Suppressor macrophage (primary cell): ENCODE data around the gene CYTH1.
"Not testable (repeated sequence)": the region's sequence is repeated elsewhere in the genome, so short reads cannot be mapped to it uniquely, and the experiment has no call there.

Experiments used
- DNase-seq, 4 experiments: peaks; one replicate each; pipeline ENCODE4 v3.0.0-alpha.2; 2020 to 2022

The CYTH1 gene

DNA sequence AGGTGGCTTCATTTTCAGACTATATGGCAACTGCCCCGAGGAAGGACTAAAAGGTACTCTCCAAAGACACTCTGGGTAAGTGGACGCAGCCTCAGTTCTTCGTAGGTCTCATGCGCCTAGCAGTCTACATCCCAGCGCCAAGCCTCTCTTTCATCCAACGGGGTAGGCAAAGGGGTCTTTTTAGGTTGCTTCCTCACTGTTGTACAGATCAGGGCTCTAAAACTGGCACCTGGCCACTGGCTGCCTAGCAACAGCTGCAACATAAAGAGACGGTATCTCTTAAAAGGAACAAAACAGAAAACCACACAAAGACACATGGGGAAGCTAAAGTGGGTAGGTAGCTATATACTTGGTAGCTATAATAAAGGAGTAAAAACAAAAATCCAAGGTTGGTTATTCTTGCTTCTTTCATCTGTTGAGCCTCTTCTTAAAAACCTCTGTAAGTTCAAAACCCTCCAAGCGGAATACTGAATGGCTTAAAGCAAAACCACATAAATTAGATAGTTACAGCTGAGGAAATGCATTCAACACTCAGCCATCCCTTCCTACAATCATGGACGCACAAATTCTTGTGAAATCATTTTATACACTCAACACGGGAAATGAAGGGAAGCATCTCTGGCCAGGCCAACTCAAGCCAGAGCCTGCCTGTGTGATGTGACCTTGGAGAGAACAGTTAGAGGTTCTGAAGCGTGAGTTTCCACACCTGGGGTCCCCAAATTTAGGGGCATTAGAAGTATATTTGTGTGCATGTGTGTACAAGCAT, 22.7 kb downstream of the CYTH1 start:
- peak; percentile 49 to 72 (median 64) for DNase-seq

DNA sequence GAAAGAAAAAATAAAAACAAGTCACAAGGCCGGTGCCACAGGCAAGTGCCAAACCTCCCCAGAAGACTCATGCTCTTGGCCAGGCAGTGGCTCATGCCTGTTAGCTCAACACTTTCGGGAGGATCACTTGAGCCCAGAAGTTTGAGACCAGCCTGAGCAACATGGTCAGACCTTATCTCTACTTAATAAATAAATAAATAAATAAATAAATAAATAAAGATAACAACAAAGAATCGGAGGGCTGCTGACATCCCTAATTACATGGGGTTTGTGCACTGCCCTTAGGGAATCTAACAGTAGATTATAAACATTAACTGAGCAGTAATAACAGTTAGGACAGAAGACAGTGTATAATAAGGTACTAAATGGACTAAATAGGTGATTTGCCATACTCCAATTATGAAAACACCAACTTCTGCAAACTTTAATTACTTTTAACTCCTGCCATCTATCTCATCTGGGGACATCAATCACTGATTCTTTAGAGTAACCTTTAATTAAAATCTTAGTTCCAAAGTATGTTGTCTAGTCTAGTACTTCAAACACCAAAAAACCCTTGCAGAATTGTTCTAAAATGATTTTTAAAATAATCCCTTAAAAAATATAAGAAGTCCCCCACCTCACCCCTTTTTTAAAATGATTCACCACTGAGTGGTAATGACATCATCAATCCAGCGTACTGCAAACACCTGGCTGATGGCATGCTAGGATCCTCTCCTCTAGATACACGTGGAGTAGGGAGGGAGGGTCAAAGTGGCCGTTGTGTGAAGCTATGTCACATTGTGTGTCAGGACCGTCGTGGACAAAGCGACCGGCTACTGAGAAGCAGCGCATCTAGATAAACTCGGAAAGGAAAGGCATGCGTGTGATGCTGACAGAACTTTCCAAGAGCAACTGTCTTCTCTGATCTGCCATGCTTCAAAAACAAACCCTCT, 28.5 kb downstream of the CYTH1 start:
- no peak for DNase-seq

DNA sequence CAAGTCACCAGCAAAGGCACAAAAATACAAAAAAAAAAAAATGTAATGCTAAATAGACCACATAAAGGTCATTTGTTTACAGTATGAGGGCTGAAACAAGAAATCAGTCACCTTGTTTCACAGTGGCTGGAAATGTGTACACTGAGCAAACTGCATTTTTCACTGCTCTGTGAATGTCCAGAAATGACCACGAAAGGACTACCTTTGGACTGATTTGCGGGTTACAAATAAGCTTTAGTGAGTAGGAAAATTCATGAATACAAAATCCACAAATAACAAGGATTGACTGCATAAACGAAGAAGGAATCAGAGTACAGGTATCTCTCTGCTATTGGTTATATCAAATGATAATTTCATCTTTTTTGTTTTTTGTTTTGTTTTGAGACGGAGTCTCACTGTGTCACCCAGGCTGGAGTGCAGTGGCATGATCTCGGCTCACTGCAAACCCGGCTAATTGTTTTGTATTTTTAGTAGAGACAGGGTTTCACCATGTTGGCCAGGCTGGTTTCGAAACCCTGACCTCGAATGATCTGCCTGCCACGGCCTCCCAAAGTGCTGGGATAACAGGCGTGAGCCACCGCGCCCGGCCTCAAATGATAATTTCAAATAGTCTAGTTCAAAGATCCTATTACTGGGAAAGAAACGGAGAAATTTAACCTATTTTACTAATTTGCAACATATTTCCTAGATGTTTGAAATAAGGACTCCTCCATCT, 30.5 kb downstream of the CYTH1 start:
- DNase-seq = peak; percentile 28 to 64 (median 52)

DNA sequence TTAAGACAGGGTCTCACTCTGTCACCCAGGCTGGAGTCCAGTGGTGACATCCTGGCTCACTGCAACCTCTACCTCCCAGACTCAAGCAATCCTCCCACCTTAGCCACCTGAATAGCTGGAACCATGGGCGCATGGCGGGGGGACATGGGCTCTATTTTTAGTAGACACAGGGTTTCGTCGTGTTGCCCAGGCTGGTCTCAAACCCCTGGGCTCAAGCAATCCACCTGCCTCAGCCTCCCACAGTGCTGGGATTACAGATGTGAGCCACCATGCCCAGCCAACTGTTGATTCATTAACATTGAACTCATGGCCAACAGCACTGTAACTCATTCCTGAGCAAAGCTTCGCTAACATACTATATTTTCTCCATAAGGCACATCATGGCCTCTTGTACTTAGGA, 31.1 kb downstream of the CYTH1 start:
- DNase-seq = not testable (repeated sequence)

DNA sequence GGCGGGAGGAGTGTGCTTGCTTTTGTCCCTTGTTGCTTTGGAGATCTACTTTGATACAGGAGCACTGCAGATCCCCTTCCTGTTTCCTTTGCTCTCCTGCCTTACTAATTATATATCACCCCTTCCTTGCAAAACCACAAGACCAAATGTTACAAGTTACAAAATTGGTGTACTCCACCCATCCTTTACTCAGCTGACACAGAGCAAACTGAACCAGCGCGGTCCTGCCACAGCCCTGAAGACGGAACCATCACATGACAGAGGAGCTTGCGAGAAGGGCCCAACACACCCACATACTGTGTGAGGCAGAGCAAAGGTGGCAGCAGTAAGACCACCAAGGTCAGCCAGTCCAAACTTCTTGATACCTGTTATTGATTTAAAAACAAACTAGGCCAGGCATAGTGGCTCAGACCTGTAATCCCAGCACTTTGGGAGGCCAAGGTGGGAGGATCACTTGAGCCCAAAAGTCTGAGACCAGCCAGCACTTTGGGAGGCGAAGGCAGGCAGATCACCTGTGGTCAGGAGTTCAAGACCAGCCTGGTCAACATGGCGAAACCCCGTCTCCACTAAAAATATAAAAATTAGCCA, 33.2 kb downstream of the CYTH1 start:
- DNase-seq = peak; percentile 89 to 95 (median 93)

DNA sequence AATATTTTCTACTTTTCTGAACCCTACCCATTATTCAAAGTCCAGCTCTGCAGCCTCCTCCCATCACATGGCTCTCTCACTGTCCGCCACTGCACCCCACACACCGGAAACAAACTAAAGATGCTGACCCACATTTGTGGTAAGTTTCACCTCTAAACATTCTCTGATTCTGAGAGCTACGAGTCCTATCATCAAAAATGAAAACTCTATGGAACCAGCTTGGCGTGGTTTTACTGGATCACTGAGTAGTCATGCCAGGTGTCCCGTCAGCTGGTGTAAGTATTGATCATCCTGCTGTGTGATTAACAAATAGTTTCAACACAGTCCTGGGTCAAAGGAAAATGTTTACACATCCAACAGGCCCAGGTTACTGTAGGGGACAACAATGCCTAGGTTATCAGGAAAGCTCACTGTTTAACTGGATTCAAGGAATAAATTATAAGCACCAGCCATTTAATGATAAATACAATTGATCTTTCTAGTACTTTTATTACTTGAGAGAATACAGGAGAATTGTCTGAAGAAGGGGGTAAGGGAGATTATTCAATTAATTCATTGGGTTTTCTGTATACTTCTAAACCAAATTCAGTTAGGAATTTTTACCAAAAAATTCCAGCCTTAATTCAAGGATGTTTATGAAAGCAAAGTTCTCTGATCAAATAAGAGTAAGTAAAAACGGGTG, 33.9 kb downstream of the CYTH1 start:
- peak; percentile 71 to 84 (median 78) for DNase-seq

DNA sequence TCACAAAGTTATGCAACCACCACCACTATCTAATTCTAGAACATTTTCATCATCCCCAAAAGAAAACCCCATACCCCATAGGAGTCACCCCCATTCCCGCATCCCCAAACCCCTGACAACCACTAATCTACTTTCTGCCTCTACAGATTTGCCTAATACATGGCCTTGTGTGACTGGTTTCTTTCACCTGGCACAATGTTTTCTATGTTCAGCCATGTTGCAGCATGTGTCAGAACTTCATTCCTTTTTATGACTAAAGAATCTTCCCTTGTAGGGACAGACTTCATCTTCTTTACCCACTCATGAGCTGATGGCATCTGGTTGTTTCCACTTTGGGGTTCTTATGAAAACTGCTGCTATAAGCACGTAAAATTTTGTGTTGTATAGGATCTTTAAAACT, 34.6 kb downstream of the CYTH1 start:
- DNase-seq = peak in 2 of 4 experiments; percentile 35 to 47

DNA sequence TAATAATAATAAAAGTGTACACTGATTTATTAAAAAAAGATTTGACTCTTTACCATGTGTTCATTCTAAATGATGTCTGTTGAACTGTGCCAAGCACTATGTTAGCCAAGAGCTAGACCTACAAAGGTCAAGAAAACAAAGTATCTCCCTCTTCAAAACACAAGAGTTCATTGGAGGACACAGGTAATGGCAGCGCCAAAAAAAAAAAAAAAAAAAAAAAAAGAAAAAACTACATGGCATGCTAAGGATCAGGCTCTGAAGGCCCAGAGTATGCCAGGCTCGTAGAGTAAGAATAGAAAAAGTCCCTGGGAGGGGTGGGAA, 35.2 kb downstream of the CYTH1 start:
- no peak for DNase-seq

DNA sequence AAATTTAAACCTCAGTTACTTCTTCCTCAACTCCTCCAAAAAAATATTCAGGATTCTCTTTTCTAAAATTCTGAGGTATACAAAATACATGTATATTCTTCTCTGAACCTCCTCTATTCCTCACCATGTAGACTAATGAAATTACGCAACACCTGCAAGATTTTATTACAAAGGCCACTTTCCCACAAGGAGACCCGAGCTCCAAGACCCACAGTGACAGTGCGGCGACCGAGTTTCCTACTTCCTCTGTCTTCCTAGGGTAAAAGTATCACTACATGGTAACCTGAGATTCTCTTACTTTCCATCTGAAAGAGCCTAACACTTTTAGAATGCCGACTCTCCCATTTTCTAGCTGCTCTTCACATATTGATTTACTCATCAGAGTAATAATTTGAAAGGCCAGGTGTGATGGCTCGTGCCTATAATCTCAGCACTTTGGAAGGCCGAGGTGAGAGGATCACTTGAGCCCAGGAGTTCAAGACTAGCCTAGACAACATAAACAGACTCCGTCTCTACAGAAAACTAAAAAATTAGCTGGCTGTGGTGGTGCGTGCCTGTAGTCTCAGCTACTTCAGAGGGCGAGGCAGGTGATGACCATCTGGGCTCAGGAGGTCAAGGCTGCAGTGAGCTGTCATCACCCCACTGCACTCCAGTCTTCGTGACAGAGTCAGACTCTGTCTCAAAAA, 35.7 kb downstream of the CYTH1 start:
- DNase-seq = peak in 3 of 4 experiments; percentile 42 to 61 (median 58)

DNA sequence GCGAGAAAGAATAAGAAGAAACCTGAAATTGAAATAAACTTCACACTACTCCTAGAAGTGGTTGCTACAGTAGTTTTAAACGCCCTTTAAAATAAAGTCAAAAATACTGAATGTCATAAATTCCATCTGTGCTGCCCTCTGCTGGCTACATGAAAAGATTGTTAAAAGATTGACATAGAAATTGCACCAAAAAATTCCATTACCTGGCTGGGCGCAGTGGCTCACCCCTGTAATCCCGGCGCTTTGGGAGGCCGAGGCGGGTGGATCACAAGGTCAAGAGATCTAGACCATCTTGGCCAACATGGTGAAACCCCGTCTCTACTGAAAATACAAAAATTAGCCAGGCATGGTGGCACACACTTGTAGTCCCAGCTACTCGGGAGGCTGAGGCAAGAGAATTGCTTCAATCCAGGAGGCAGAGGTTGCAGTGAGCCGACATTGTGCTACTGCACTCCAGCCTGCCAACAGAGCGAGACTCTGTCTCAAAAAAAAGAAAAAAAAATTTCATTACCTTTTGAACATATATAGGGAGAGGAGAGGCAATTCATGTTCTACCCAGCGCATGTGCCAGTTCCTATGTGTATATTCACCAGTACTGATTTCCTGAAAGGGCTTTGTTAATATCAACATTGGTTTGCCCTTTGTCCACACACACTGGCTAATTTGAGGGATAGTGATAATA, 36.5 kb downstream of the CYTH1 start:
- peak in 3 of 4 experiments; percentile 51 to 72 (median 55) for DNase-seq

DNA sequence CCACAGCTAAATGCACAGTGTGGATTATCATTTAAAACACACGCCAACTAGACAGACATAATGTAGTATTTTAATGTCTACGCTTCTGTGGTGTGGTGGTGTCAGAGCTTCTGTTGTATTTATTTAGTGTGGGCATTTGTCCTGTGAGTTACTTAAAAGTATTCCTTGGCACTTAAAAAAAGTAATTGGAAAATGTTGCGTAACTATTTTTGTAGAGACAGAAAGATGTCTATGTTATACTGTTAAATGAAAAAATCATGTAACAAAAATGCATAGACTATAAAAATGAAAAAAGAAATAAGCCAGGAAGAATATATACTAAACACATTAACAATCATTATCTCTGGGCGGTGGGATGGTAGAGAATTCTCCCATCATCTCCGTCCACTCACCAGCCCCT, 39.2 kb downstream of the CYTH1 start:
- no peak for DNase-seq

DNA sequence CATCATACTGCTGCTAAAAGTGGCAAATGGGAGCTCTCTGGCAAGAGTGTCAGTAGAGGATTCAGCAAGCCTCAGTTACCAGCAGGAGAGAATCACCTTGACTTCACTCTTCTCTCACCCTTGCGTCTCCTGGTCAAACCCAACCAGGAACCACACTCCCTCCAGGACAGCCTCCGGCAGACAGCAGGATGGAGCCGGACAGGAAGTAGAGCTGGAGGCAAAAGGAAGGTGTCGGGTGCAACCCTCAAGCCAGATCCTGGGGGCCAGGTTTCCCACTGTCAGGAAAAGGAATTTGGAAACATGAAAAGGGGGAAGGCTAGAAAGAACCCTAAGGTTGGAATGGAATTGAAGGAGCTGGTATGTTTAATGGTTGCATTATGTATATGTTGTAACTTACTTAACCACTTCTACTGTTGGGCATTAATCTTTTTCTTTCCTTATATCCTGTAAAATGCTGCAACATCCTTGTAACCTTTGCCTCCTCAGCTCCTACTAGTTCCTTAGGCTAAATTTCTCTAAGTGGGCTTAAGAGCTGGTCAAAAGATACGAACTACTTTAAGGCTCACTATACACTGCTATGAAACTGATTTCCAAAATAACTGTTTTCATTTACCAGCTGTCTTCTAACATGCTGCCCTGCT, 40.3 kb downstream of the CYTH1 start:
- no peak for DNase-seq

DNA sequence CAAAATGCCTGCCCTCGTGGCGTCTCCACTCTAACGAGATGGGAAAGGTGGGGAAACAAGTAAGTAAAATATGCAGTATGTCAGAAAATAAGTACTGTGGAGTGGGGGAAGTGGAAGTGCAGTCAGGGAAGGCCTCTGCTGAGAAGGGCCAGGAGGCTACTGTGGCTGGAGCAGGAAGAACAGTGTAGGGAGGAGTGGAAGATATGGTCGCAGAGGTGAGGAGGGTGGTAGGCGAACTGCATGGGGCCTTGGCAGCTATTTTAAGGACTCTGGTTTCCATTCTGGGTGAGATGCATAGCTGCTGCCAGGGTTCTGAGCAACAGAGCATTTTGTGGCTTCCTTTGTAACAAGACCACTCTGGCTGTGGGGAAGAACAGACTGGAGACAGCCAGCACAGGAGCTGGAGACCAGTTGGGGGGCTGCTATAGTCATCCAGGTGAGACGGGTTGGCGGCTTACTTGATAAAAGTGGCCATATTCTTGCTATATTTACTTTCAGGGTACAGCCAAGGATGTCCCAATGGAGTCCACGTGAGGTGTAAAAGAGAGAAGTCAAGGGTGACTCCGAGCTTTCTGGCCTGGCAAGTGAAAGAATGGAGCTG, 42.6 kb downstream of the CYTH1 start:
- DNase-seq = peak; percentile 19 to 60 (median 54)

DNA sequence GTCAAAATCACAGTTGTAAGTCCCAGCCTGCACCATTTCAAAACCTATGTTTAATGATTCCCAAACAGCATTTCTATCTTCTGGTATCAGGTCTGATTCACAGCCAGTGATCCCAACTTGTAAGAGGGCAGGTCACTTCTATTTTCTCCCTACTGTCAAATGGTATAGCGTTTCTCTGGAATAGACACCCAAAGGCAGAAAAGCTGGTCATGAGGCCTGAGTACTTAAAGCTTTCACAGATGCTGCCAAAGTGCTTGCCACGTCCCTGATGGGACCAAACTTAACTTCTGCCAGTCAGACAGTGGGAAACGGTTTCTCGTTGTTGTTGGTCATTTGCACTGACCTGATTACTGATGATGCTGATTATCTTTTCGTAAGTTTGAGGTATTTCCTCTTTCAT, 43.4 kb downstream of the CYTH1 start:
- no peak for DNase-seq

DNA sequence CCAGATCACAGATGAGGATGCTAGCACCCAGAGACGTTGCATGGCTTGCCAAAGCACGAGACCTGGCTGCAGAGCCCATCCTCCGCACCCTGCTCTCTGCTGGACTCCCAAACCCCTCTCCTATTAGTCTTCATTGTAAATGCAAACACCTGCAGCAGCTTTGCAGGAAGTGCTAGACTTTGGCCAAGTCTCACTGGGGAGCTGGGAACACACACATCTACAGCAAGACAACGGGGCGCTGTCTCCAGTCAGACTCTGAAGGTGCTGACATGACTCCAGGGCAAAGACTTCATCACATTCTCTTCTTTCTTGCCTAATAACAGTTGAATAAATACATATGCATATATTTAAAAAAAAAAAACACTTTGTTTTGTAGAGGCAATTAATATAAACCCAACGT, 43.8 kb downstream of the CYTH1 start:
- no peak for DNase-seq

DNA sequence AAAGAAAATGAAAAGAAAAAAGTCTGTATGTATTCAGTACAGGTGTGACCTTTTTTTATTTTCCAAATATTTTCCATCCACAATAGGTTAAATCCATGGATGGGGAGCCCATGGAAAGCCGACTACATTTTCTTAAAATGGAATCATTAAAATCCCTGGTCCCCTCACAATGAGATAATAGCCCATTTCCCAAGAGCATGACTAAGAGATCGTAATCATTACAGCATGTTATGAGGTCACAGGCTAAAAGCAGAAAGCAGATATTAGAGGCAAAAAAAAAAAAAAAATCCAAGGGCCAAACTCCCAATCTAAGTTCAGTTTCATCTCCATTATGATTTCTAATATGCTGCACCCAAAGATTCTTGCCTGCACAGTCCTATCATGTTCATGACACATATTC, 44.7 kb downstream of the CYTH1 start:
- peak in 3 of 4 experiments; percentile 67 to 85 (median 81) for DNase-seq

DNA sequence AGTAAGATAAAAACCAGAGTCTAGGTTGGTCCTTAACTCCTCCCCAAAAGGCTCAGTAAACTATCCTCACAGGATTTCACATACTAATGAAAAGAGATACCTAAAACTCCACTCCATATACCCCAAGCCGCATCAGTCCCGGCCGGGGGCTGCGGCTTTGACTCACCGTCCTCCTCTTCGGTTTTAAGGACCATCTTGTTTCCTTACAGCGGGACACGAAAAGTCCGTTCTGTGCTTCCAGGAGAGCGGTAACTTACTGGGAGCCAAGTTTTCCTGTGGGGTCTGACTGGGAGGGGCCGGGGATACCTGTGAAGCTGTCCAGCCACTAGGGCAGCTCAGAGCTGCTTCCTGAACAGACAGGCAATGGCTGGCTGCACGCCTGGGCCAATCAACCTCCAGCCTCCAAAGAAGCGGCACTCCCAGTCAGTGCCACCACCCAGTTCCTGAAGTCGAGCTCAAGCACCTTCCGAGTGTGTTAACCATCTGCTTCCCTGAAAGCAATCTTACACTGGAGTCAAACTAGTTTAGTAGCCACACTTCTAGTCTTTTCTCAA, 45.5 kb downstream of the CYTH1 start:
- DNase-seq = peak; percentile 71 to 87 (median 83)

DNA sequence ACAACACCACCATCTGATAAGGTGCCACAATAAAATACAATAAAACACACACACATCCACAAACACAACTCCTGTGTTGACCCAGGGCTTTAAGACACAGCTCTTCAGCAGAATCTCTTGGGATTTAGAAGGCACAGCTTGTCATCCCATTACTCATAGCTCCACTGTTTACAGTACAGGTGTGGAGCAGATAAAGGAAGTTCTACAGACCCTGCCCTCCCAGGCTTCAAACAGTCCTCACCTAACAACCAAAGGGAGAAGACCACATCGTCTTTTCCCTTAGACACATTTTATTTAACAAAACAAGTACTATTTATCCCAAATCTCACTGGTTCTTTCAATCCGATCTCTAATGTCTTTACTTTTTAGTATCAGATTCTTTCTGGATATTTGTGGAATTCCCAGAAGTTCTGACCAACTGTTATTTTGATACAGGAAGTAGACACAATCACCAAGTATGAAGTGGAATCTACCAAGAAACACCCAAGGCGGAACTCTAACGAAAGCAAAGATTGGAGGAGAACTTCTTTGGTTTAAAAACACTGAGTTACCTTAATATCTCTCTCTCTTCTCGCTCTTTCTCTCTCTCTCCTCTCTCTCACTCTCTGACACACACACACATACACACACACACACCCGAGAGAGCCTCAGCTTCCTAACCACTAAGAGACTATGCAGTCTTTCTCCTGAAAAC, 46.1 kb downstream of the CYTH1 start:
- DNase-seq = peak in 2 of 4 experiments; percentile 53 to 63
